ENCODE data around the gene CYP2A6. TPM values are rescaled to one million over a fixed set of nuclear protein-coding genes. Genes with fewer than 3 reads are reported as not detected.
"Not testable (repeated sequence)": the region's sequence is repeated elsewhere in the genome, so short reads cannot be mapped to it uniquely, and the experiment has no call there.

CYP2A6 gene
- total and polyA plus RNA-seq, 7 experiments from 2014 or later: 0.19 to 0.43 (median 0.27) TPM; not detected in 4

GRCh38 chr19:40888191-40888590 lies 37.9 kb upstream of the CYP2A6 start:
- no peak for DNase-seq

DNA sequence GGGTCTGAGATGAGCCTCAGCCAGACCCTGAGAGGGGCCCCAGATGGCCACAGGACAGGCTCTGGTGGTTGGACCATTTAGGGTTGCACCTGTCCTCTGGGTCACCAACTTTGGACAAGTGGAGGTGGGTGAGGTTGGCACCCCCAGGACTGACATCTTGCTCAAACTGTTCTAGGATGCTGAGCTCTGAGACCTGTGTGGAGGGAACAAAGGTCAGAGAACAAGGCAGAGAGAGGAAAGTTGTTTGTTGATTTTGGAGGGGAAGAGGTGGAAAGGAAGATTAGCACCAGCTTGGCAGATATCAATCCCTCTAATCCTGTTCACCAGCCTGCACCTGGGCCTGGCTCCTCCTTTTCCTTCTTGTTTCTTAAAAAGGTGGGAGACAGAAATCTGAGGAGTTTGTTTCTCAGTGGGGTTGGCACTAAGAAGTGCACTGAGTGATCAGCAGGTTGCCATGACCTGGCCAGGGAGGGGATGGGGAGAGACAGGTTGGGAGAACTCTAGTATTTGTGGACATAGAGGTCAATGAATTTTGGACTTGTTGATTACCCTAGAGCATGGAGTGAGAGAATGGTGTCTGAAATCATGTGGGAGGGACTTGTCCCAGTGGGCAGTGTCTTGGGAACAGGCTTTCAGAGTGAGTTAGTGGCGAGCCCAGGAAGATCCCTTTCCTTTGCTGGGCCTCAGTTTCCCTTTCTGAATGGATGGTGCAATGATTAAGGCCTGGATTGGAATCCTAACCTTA lies 34.1 kb upstream of the CYP2A6 start:
- H3K27ac ChIP-seq (ENCODE audit: low read depth, low read length); POLR2A ChIA-PET; intact Hi-C loops (cut with micrococcal nuclease); H3K4me1 Mint-ChIP-seq; H3K9me3 ChIP-seq (ENCODE audit: control insufficient read depth in 2 of 3, low read length in 3 of 3); H3K9me3 Mint-ChIP-seq; ATAC-seq; H3K36me3 Mint-ChIP-seq; DNase-seq; H3K4me3 ChIP-seq (ENCODE audit: low read length); H3K4me3 Mint-ChIP-seq; H3K4me1 ChIP-seq (ENCODE audit: control insufficient read depth in 2 of 2, insufficient read depth in 2 of 2, low read length in 2 of 2); H3K36me3 ChIP-seq (ENCODE audit: control insufficient read depth in 2 of 3, insufficient read depth in 3 of 3, low read length in 3 of 3); CTCF ChIA-PET; H3K27me3 ChIP-seq (ENCODE audit: control insufficient read depth in 2 of 2, insufficient read depth in 2 of 2, low read length in 2 of 2); H3K27ac Mint-ChIP-seq: not testable (repeated sequence)
- peaks cover 20 to 50% (median 23%) of the 10 kb centered on the region in 5 donors for H3K27me3 Mint-ChIP-seq

More at GRCh38 chr19:40888191-40888590, 37.9 kb upstream of the CYP2A6 start:
- Histone ChIP-seq H3K4me1 (ENCODE audit: control insufficient read depth in 2 of 2, insufficient read depth in 2 of 2, low read length in 2 of 2) (no peaks in the 10 kb centered on the region), H3K36me3 (ENCODE audit: control insufficient read depth in 2 of 3, insufficient read depth in 3 of 3, low read length in 3 of 3) (no peaks in the 10 kb centered on the region), H3K4me3 (ENCODE audit: low read length) (no peak overlapping the region), H3K9me3 (ENCODE audit: control insufficient read depth in 2 of 3, low read length in 3 of 3) (no peaks in the 10 kb centered on the region), H3K27ac (ENCODE audit: low read depth, low read length) (no peak overlapping the region), H3K27me3 (ENCODE audit: control insufficient read depth in 2 of 2, insufficient read depth in 2 of 2, low read length in 2 of 2) (no peaks in the 10 kb centered on the region)
- peaks cover 9 to 37% (median 16%) of the 10 kb centered on the region in 5 donors for H3K27me3 Mint-ChIP-seq
- peaks cover 0 to 3% (median 0%) of the 10 kb centered on the region in 11 donors for H3K9me3 Mint-ChIP-seq
- ATAC-seq: no peak
- H3K4me3 Mint-ChIP-seq: no peak overlapping the region
- H3K27ac Mint-ChIP-seq: peak overlapping the region in 1 of 9 donors; percentile 43
- intact Hi-C loops (cut with micrococcal nuclease): no loop called here
- no peaks in the 10 kb centered on the region for H3K4me1 Mint-ChIP-seq
- POLR2A ChIA-PET: no interaction called here
- H3K36me3 Mint-ChIP-seq: peaks cover 0 to 4% (median 0%) of the 10 kb centered on the region in 5 donors
- CTCF ChIA-PET: no interaction called here

DNA sequence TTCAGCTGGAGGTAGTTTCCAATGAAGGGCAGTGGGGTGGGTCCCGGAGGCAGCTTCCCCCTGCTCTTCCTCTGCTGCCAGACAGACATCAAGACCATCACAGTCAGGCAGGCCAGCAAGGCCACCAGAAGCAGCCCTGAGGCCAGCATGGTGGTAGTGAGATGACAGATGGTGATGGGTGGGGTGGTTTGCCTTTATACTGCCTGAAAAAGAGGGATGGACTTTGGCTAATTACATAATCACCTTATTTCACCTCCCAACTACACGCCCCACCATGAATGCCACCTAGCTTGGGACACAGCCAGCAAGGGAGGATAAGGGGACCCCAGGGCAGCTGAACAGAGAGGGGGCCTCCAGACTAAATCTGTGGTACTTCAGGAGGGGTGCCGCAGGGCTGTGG lies 31.8 kb upstream of the CYP2A6 start, which contains the start of gene CYP2A7:
CYP2A7 (minus strand) TSS at position 170 of the 400 bp plus-strand sequence; CDS start at position 149, 21 bp downstream.
- POLR2A ChIA-PET; ATAC-seq; intact Hi-C loops (cut with micrococcal nuclease); H3K36me3 Mint-ChIP-seq; H3K4me3 Mint-ChIP-seq; CTCF ChIA-PET; H3K27me3 ChIP-seq (ENCODE audit: control insufficient read depth in 2 of 2, insufficient read depth in 2 of 2, low read length in 2 of 2); H3K4me3 ChIP-seq (ENCODE audit: low read length); H3K27ac ChIP-seq (ENCODE audit: low read depth, low read length); DNase-seq; H3K36me3 ChIP-seq (ENCODE audit: control insufficient read depth in 2 of 3, insufficient read depth in 3 of 3, low read length in 3 of 3); H3K9me3 ChIP-seq (ENCODE audit: control insufficient read depth in 2 of 3, low read length in 3 of 3); H3K9me3 Mint-ChIP-seq; H3K4me1 ChIP-seq (ENCODE audit: control insufficient read depth in 2 of 2, insufficient read depth in 2 of 2, low read length in 2 of 2): not testable (repeated sequence)
- Mint-ChIP-seq H3K27me3 (peaks cover 28 to 57% (median 41%) of the 10 kb centered on the region in 5 donors), H3K4me1 (peaks cover 0 to 14% (median 4%) of the 10 kb centered on the region in 7 donors), H3K27ac (peak within 1 kb of the TSS in 1 of 9 donors; percentile 54)

- H3K9me3 ChIP-seq (ENCODE audit: control insufficient read depth in 2 of 3, low read length in 3 of 3); DNase-seq; intact Hi-C loops (cut with micrococcal nuclease); H3K9me3 Mint-ChIP-seq; H3K27me3 ChIP-seq (ENCODE audit: control insufficient read depth in 2 of 2, insufficient read depth in 2 of 2, low read length in 2 of 2); H3K36me3 ChIP-seq (ENCODE audit: control insufficient read depth in 2 of 3, insufficient read depth in 3 of 3, low read length in 3 of 3); H3K4me1 ChIP-seq (ENCODE audit: control insufficient read depth in 2 of 2, insufficient read depth in 2 of 2, low read length in 2 of 2); POLR2A ChIA-PET; H3K36me3 Mint-ChIP-seq; CTCF ChIA-PET; H3K27ac ChIP-seq (ENCODE audit: low read depth, low read length); H3K4me3 ChIP-seq (ENCODE audit: low read length); ATAC-seq: not testable (repeated sequence)
- Mint-ChIP-seq H3K27me3 (peaks cover 28 to 63% (median 44%) of the 10 kb centered on the region in 5 donors), H3K4me1 (peaks cover 11 to 27% (median 17%) of the 10 kb centered on the region in 7 donors), H3K27ac (peak overlapping the region in 1 of 9 donors; percentile 11), H3K4me3 (peak overlapping the region in 2 of 10 donors; percentile 25 to 29)
Observed at GRCh38 chr19:40879349-40879748, 29.1 kb upstream of the CYP2A6 start.

GRCh38 chr19:40875526-40875951 lies 25.3 kb upstream of the CYP2A6 start:
- H3K4me1 ChIP-seq (ENCODE audit: control insufficient read depth in 2 of 2, insufficient read depth in 2 of 2, low read length in 2 of 2); H3K36me3 ChIP-seq (ENCODE audit: control insufficient read depth in 2 of 3, insufficient read depth in 3 of 3, low read length in 3 of 3); CTCF ChIA-PET; H3K9me3 ChIP-seq (ENCODE audit: control insufficient read depth in 2 of 3, low read length in 3 of 3); H3K27me3 ChIP-seq (ENCODE audit: control insufficient read depth in 2 of 2, insufficient read depth in 2 of 2, low read length in 2 of 2): not testable (repeated sequence)
- Mint-ChIP-seq H3K4me1 (peaks cover 10 to 22% (median 14%) of the 10 kb centered on the region in 7 donors), H3K4me3 (peak overlapping the region; percentile 72 to 85 (median 80)), H3K9me3 (peaks cover 0 to 10% (median 0%) of the 10 kb centered on the region in 11 donors), H3K36me3 (peaks cover 0 to 16% (median 0%) of the 10 kb centered on the region in 5 donors), H3K27ac (peak overlapping the region; percentile 63 to 91 (median 87)), H3K27me3 (peaks cover 20 to 67% (median 30%) of the 10 kb centered on the region in 5 donors)
- Histone ChIP-seq H3K27ac (ENCODE audit: low read depth, low read length) (peak overlapping the region; percentile 45), H3K4me3 (ENCODE audit: low read length) (peak overlapping the region; percentile 5)
- POLR2A ChIA-PET: interaction anchor here (0.6 kb wide), 1 partner anchor 27 kb away, joined by 7 read pairs; no protein-coding TSS in a partner anchor
- ATAC-seq (peak; percentile 93), DNase-seq (peak; percentile 57 to 97 (median 90))
- intact Hi-C loops (cut with micrococcal nuclease): loop anchor here in 1 of 2 donors (1.0 kb wide), 2 partner anchors 31 to 77 kb away; no protein-coding TSS in a partner anchor

- CTCF ChIA-PET; H3K36me3 ChIP-seq (ENCODE audit: control insufficient read depth in 2 of 3, insufficient read depth in 3 of 3, low read length in 3 of 3); H3K9me3 ChIP-seq (ENCODE audit: control insufficient read depth in 2 of 3, low read length in 3 of 3); POLR2A ChIA-PET; H3K27ac ChIP-seq (ENCODE audit: low read depth, low read length); H3K27me3 ChIP-seq (ENCODE audit: control insufficient read depth in 2 of 2, insufficient read depth in 2 of 2, low read length in 2 of 2); H3K4me1 ChIP-seq (ENCODE audit: control insufficient read depth in 2 of 2, insufficient read depth in 2 of 2, low read length in 2 of 2); DNase-seq: not testable (repeated sequence)
- peak overlapping the region in 7 of 9 donors; percentile 63 to 91 (median 87) for H3K27ac Mint-ChIP-seq
- H3K4me3 Mint-ChIP-seq: peak overlapping the region; percentile 72 to 85 (median 80)
- peak overlapping the region; percentile 5 for H3K4me3 ChIP-seq (ENCODE audit: low read length)
- peaks cover 13 to 69% (median 26%) of the 10 kb centered on the region in 5 donors for H3K27me3 Mint-ChIP-seq
- peaks cover 0 to 16% (median 0%) of the 10 kb centered on the region in 11 donors for H3K9me3 Mint-ChIP-seq
- peaks cover 0 to 16% (median 2%) of the 10 kb centered on the region in 5 donors for H3K36me3 Mint-ChIP-seq
- intact Hi-C loops (cut with micrococcal nuclease): loop anchor here in 1 of 2 donors (1.0 kb wide), 2 partner anchors 31 to 77 kb away; no protein-coding TSS in a partner anchor
- peaks cover 10 to 22% (median 14%) of the 10 kb centered on the region in 7 donors for H3K4me1 Mint-ChIP-seq
- ATAC-seq: peak; percentile 21
Observed at GRCh38 chr19:40874874-40875273, 24.6 kb upstream of the CYP2A6 start.

Measured in naive thymus-derived CD4-positive, alpha-beta T cell (primary cell).